ENCODE measurements around the gene FBXL4. TPM values are rescaled to one million over a fixed set of nuclear protein-coding genes. Genes with fewer than 3 reads are reported as not detected.
A peak's percentile ranks its signal among the peaks of the same experiment; 100 is the strongest.

Gene FBXL4
- total RNA-seq, 4 donors from 2014 or later: 16.4 to 35.0 (median 22.4) TPM

DNA sequence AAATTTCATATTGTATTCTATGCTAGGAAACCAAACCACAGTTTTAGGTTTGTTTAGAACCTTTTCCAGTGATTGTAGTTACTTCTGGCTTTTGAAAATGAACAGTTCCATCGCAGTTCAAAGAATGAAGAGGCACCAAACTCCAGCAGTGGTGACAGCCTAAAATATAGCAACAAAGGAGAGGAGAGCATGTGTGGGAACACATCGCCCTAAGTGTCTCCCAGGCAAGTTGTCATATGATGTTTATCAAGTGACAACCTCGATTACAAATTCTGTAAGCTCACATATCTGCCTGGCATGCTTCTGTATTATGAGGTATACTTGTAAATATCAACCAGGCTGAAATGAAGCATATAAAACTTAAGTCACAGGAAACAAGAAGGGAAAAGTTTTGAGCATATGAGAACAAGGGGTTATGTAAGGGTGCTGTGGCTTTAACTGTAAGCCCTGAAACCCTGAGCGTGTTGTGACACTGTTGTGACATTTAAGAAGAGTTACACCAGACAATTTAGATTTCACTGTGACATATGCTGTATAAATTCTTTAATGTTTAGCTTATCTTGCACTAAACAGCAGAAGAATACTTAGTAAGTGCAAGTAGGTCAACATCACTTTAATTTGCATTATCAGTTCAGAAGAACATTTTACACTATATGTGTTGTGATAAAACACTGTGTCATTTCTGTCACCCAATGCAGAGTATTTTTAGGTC, 29.1 kb upstream of the FBXL4 start:
- peak overlapping the region in 3 of 4 donors; percentile 5 to 52 (median 20) for H3K27ac ChIP-seq
- H3K4me1 ChIP-seq: peaks cover 30 to 36% of the 10 kb centered on the region in 2 donors
- H3K36me3 ChIP-seq: no peaks in the 10 kb centered on the region
- DNase-seq (no peak), ATAC-seq (peak; percentile 62 to 92)
- H3K9me3 ChIP-seq: no peaks in the 10 kb centered on the region
- intact Hi-C loops (cut with DNase I; ENCODE audit: low total_unique reads) (loop anchor here (5.0 kb wide), 1 partner anchor 55 kb away; no protein-coding TSS in a partner anchor), in situ Hi-C loops (cut with MboI; ENCODE audit: low sequenced_read_pairs in 4 of 4) (no loop called here)
- no peaks in the 10 kb centered on the region for H3K27me3 ChIP-seq
- H3K4me3 ChIP-seq: no peak overlapping the region
- TF ChIP-seq, protein P1, sequence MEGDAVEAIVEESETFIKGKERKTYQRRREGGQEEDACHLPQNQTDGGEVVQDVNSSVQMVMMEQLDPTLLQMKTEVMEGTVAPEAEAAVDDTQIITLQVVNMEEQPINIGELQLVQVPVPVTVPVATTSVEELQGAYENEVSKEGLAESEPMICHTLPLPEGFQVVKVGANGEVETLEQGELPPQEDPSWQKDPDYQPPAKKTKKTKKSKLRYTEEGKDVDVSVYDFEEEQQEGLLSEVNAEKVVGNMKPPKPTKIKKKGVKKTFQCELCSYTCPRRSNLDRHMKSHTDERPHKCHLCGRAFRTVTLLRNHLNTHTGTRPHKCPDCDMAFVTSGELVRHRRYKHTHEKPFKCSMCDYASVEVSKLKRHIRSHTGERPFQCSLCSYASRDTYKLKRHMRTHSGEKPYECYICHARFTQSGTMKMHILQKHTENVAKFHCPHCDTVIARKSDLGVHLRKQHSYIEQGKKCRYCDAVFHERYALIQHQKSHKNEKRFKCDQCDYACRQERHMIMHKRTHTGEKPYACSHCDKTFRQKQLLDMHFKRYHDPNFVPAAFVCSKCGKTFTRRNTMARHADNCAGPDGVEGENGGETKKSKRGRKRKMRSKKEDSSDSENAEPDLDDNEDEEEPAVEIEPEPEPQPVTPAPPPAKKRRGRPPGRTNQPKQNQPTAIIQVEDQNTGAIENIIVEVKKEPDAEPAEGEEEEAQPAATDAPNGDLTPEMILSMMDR (IDR thresholded peaks at IDR 0.05 in 4 of 5, conservative IDR thresholded peaks at IDR 0.05 in 1 of 5): no peak
- no peak for TF ChIP-seq POLR2A (IDR thresholded peaks at IDR 0.05)

DNA sequence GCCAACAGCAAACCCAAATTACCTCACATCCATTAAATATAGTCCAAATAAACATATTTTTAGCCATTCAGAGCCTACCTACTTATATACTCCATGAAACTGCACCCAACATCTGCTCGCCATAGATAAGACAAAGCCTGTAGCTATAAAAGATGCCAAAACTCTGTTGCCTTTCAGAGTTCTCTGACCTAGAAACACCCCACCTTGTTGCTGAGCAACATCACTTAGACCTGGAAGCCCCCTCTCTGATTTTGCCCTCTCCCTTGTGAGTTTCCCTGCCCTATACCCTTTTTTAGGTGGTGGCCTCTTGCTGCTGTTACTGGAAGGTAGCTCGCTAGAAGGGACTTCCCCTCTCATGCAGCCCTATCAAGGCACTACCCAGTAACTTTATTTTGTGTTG, 27.7 kb upstream of the FBXL4 start:
- in situ Hi-C loops (cut with MboI; ENCODE audit: low sequenced_read_pairs in 4 of 4) (no loop called here), intact Hi-C loops (cut with DNase I; ENCODE audit: low total_unique reads) (loop anchor here (5.0 kb wide), 1 partner anchor 57 kb away; no protein-coding TSS in a partner anchor)
- Histone ChIP-seq H3K9me3 (no peaks in the 10 kb centered on the region), H3K4me3 (no peak overlapping the region), H3K36me3 (no peaks in the 10 kb centered on the region), H3K27me3 (no peaks in the 10 kb centered on the region), H3K27ac (no peak overlapping the region), H3K4me1 (peaks cover 30 to 36% of the 10 kb centered on the region in 2 donors)
- TF ChIP-seq, protein P1 (IDR thresholded peaks at IDR 0.05 in 4 of 5, conservative IDR thresholded peaks at IDR 0.05 in 1 of 5): no peak
- no peak for TF ChIP-seq POLR2A (IDR thresholded peaks at IDR 0.05)
- DNase-seq (no peak), ATAC-seq (no peak)

DNA sequence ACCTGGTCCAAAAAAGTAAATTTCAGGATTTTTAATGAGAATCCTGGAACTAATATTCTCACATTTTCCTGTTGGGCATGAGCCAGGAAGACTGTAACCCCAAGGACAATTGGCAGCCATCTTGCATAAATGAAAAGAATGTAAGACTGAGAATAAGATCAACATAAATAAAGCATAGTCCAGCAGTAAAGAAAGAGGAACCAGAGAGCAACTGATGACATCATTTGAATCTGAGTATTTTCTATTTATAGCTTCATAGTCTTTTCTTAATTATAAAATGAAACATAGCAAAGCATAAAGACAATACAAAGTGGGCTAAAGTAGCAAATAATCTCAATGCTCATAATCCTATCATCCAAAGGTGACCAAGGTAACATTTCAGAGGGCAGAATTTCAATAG, 26.6 kb upstream of the FBXL4 start:
- DNase-seq: no peak
- in situ Hi-C loops (cut with MboI; ENCODE audit: low sequenced_read_pairs in 4 of 4) (no loop called here), intact Hi-C loops (cut with DNase I; ENCODE audit: low total_unique reads) (no loop called here)
- H3K4me1 ChIP-seq: peaks cover 29 to 33% of the 10 kb centered on the region in 2 donors
- TF ChIP-seq POLR2A (IDR thresholded peaks at IDR 0.05): no peak
- TF ChIP-seq, protein P1 (IDR thresholded peaks at IDR 0.05 in 4 of 5, conservative IDR thresholded peaks at IDR 0.05 in 1 of 5): no peak
- H3K9me3 ChIP-seq: no peaks in the 10 kb centered on the region
- no peaks in the 10 kb centered on the region for H3K27me3 ChIP-seq
- no peak overlapping the region for H3K4me3 ChIP-seq
- H3K36me3 ChIP-seq: no peaks in the 10 kb centered on the region
- ATAC-seq: no peak
- no peak overlapping the region for H3K27ac ChIP-seq

DNA sequence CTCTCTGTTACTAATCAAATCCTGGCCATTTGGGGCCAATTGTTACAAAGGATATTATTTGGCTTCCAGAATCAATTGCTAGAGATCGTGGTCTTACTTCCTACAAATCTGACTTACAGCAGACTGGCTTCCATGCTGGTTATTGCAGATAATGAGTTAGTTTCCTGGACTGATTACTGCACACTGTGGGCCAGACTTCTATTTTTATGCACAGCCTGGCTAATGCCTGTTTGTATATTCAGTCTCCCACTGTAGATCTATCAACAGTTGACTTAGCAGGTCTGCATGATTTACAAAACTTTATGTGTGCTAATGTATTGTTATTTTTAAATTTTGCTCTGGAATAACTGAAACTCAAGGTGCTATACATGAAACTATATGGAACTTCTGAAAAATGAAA, 25.8 kb upstream of the FBXL4 start:
- peaks cover 22 to 26% of the 10 kb centered on the region in 2 donors for H3K4me1 ChIP-seq
- no peaks in the 10 kb centered on the region for H3K36me3 ChIP-seq
- no peaks in the 10 kb centered on the region for H3K27me3 ChIP-seq
- TF ChIP-seq POLR2A (IDR thresholded peaks at IDR 0.05): no peak
- TF ChIP-seq, protein P1 (IDR thresholded peaks at IDR 0.05 in 4 of 5, conservative IDR thresholded peaks at IDR 0.05 in 1 of 5): no peak
- H3K27ac ChIP-seq: no peak overlapping the region
- no peak for DNase-seq
- intact Hi-C loops (cut with DNase I; ENCODE audit: low total_unique reads): no loop called here
- no peak overlapping the region for H3K4me3 ChIP-seq
- no peaks in the 10 kb centered on the region for H3K9me3 ChIP-seq
- in situ Hi-C loops (cut with MboI; ENCODE audit: low sequenced_read_pairs in 4 of 4): no loop called here
- no peak for ATAC-seq

Data from gastrocnemius medialis (tissue), 4 donors.